SH-SY5Y (cell line): Measurements from ENCODE around the gene SPATA2L.

Experiments
- GATA2 ChIP-seq: IDR thresholded peaks from 2 replicates; pipeline ENCODE4 v1.6.1; 2011; ENCODE audit warnings: mild to moderate bottlenecking, low read depth, low read length
- GATA3 ChIP-seq: IDR thresholded peaks from 2 replicates; pipeline ENCODE4 v1.6.1; 2011; ENCODE audit warnings: low read depth, mild to moderate bottlenecking, low read length, moderate library complexity

DNA sequence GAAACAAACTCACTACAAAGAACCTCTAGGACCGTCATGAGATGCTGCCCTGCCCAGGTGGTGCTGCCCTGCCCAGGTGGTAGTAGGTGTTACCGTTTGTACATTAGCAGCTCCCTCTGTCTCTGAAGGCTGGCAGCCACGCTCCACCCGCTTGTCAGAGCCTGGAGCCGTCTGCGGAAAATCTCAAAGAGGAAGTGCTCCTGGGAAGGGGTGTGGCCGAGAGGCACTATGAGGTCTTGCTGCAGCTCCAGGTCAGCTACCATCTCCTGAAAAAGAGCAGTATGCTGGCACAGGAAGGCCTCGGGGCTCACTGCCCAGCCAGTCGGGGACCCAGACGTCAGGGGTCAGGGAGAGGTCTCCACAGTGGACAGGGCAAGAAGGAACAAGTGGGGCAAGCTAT, 48.1 kb upstream of the SPATA2L start:
- TF ChIP-seq GATA2 (no peak), GATA3 (no peak)
